IPS DF 4.7 (cell line): ENCODE results near the gene EFCAB11.

Experiments
- DNase-seq: peaks from one replicate; pipeline ENCODE4 v3.0.0-alpha.2; 2013; ENCODE audit warnings: low spot score; ENCODE audit errors: extremely low read depth

EFCAB11 gene, protein sequence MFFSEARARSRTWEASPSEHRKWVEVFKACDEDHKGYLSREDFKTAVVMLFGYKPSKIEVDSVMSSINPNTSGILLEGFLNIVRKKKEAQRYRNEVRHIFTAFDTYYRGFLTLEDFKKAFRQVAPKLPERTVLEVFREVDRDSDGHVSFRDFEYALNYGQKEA

DNA sequence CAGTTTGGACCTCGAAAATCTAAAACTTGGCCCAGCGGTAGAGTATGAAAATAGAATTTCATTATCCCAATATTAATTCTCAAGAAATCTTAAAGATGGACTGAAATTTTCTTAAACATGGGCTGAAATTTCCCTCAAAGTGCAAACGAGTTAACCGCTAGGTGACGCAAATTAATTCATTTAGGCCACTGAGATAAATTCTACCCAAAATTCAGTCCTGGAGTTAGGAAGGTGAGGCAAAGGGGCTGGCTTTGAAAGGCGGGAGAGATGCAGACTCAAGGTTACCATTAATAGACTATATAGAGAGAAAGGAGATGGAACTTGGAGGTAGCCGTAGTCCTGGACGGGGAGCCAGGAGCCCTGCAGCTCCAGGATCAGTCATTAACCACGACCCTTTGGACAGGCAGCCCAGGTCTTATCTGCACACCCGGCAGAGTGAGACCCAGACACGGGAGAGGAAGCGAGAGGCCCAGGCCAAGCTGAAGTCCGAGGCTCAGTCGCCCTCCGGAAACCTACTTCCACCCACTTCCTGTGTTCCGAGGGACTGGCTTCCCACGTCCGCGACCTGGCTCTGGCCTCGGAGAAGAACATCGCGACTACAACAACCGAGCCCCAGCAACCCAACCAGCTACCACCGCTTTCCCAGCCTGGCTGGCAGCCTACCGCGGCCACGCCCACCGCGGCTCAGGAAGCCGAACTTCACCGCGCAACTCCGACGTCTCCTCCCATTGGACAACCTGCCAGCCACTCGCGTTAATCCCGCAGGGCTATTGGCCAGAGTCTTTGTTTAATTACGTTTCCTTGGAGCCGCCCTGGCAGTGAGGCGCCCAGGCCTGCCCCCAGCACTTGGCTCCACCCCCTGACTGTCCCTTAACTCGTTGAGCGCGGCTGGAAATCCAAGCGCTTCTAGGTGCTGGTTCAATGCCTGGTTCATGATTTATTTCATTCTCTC lies at the start of gene EFCAB11:
Gene EFCAB11, minus strand, starts transcription at position 661 of the 952 bp plus-strand sequence. Its CDS starts 70 bp downstream, at position 591.
- DNase-seq, result peak; percentile 97

GRCh38 chr14:90003526-90004307 lies 49.2 kb upstream of the EFCAB11 start:
- no peak for DNase-seq

DNA sequence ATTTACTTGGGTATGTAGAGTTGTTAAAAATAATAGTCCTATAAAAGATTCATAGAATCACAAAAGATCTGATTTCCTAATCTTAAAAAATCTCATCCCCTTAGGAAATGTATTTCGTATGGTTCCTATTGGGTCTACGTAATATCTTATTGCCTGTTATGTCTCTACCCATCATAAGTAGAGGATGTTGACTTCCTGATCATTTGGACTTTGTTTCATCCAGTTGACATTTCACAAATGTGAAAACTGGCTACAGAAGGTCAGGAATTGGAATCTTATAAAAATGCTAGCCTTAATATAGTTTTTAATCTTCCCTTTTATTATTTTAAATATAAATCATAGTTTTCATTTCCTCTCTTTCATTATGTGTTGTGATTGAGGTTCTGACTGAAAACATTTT lies 46.4 kb upstream of the EFCAB11 start:
- DNase-seq, result no peak

- DNase-seq, result no peak
Measured at GRCh38 chr14:89996963-89997362, 42.4 kb upstream of the EFCAB11 start.

DNA sequence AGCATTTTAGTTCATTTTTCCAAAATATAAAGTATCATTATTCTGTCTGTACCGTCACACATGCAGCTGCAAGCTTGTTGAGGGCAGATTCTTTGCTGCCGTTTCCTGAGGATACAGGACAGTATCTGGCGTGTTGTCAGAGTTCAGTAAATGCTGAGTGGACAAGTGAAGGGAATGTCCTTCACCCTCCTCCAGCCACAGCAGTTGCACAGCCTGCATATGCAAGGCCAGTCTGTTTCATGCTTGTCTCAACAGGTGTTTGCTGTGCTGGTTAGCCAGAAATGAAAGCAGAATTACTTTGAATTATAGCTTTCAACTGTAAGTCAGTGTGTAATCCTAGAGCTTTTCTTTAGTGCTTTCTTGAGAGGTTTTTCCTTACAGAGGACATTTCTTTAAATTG lies 37.7 kb upstream of the EFCAB11 start:
- no peak for DNase-seq

- no peak for DNase-seq
Measured at GRCh38 chr14:89990623-89991275, 36.2 kb upstream of the EFCAB11 start.

GRCh38 chr14:89990218-89990617 lies 35.7 kb upstream of the EFCAB11 start:
- no peak for DNase-seq

GRCh38 chr14:89988787-89989186 lies 34.3 kb upstream of the EFCAB11 start:
- DNase-seq, result no peak

GRCh38 chr14:89987161-89987475 lies 32.6 kb upstream of the EFCAB11 start:
- DNase-seq, result no peak

DNA sequence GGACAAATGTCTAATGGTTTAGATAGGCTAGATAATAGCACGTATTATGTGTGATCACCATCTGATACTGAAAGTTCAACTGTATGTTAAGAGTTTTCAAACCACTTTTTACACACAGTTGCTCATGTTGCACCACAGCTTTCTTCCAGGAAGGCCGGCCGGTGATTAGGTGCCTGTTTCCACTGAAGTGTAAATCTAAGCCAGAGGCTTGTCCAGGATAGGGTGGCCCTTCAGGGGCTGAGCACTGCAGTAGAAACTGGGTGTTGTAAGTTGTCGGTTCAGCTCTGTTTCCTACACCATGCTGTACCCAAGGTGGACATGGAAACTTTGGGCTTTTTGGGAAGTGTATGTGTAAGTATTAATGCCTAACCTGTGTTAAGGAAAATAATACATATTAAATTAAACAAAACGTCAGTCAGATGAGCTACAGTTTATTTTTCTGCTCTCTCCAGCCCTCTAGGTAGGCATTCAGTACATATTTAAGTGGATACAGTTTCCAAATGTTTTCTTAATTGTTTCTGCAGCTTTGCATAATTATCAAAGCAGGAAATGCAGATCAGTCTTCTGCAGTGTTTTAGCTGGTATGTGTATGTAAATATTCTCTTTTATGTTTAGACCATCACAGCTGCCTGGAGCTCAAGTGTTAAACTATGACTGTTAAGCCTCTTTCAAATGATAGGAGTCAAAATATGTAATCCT lies 32.1 kb upstream of the EFCAB11 start:
- DNase-seq, result no peak

GRCh38 chr14:89983375-89983774 lies 28.8 kb upstream of the EFCAB11 start:
- no peak for DNase-seq

DNA sequence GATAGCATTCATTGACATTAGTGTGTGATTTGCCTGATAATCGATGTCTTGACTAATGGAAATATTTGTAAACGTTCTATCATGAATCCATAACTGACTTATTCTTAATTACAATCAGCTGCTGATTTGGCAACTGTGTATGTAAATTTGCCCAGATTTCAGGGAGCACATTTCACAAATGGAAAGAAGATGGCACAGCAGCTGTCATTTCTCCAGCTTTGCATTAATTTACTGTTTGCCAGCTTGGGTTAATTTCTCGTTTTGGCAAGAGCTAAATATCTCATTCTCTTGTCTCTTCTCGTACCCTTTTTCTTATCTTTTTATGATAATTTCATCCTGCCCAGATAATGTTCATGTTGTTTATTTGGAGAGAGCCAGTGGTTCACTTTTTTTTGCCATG lies 24.1 kb upstream of the EFCAB11 start:
- no peak for DNase-seq

DNA sequence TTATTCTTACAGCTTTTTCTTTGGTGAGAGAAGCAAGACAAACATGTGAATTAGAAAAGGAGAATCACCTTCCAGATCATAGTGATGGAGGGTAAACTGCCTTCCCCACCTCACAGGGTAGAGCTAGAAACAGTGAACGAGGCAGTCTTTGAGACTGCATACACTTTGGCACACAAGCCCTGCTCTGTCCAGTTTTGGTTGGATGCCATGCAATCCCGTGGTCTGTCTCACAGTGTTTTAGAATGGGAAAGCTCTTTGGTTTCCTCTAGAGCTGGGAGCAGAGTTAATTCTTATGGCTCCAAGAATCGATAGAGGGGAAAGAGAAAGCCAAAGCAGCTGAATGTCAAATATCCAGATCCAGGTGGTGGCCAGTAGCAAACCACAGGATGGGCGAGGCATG lies 23.1 kb upstream of the EFCAB11 start:
- no peak for DNase-seq

DNA sequence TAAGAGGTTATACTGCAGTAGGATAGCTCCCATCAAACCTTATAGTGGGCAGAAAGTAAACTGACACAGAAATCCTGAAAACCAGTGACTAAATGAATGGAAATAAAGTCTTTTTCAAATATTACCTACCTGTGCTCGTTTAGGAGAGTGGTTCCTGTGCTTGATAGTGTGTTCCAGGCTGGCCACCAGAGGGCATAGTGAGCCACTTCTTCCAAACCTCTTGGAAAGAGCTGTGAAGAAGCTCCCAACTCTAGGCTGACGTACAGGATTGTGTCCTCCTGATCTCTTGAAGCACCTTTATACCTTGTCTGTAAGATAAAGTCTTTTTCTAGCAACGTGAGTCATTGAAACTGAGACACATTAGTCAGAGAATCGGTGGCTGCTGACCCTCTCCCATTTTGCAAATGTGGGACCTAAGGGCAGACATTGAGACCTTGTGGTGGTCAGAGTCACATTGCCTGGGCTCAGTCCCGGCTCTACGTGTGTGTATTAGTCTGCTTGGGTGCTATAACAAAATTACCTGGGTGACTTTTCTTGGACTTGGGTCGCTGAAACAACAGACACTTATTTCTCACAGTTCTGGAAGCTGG lies 18.8 kb upstream of the EFCAB11 start:
- DNase-seq, result no peak

GRCh38 chr14:89965839-89966238 lies 11.3 kb upstream of the EFCAB11 start:
- DNase-seq, result no peak

- DNase-seq, result no peak
Measured at GRCh38 chr14:89963288-89963978, 8.9 kb upstream of the EFCAB11 start.

- DNase-seq, result no peak
Measured at GRCh38 chr14:89960914-89961313, 6.4 kb upstream of the EFCAB11 start.

DNA sequence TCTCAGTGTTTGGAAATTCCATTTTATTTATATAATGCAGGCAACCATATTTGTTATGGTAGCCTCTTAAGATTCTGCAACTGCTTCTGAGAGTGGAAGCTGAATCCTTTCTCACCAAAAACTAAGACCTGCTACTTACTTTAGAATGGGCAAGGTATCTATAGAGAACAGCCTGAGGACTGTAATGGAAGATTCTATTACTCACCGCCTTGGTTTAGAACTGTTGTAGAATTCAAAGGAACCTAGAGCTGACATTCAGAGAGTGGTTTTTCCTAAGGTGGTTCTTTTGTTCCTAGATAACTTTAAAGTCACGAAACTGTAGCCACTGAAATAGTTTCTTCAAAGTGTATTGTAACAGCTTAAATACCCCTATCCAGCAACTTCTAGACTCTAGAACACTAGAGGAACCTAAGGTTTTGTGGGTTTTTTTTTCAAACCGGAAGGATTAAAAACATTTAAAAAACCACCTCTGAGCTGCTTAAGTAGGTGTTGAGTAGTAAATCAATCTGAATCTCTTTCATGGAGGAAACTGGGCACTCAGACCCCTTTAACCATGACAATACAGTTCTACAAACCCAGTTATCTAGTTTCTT lies 5.4 kb upstream of the EFCAB11 start:
- no peak for DNase-seq

DNA sequence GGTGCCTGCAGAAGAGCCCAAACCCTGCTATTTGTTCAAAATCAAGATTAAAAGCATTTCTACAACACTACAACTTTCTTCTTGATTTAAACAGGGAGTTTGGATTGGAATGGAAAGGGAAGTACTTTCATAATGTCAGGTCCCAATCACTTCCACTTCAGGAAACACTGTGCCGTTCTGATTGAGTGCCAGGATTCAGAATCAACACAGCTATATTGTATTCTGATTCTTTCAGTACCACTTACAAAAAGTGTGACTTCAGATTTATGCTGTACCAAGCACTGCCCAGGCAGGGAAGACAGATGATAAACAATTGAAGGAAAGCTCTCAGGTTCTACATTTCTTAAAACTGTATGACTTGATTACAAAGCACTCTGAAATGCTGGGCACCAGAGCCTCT lies 4.4 kb upstream of the EFCAB11 start:
- DNase-seq, result no peak

GRCh38 chr14:89957791-89958190 lies 3.3 kb upstream of the EFCAB11 start:
- DNase-seq, result no peak
